ENCODE data around the gene RTN4.
A peak's percentile ranks its signal among the peaks of the same experiment; 100 is the strongest.

RTN4 gene

DNA sequence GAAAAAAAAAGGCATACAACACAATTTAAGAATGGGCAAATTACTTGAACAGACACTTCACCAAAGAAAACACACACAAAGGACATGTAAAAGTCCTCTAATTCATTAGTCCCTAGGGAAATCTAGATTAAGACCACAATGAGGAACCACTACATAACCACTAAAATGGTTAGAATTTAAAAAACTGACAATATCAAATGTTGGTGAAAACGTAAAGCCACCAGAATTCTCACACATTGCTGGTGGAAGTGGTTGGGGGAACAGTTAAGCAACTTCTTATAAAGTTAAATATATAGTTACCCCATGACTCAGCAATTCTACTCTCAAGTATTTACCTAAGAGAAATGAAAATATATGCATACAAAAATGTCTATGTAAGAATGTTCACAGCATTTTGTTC lies 11.8 kb downstream of the RTN4 start:
- DNase-seq (ENCODE audit: low spot score), result no peak

DNA sequence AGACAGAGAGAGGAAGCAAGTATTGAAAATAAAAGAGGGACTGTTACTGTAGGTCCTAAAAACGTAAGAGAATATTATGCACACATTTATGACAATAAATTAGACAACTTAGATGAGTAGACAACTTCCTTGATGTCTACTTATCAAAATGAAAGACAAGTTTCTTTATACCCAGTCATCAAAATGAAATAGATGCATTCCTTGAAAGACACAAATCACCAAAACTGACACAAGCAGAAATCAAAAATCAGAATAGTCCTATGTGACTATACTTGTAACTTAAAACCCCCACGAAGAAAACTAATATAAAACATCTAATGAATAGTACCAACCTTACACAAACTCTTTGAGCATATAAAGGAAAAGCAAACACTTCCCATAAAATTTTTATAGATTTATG lies 14.5 kb downstream of the RTN4 start:
- no peak for DNase-seq (ENCODE audit: low spot score)

DNA sequence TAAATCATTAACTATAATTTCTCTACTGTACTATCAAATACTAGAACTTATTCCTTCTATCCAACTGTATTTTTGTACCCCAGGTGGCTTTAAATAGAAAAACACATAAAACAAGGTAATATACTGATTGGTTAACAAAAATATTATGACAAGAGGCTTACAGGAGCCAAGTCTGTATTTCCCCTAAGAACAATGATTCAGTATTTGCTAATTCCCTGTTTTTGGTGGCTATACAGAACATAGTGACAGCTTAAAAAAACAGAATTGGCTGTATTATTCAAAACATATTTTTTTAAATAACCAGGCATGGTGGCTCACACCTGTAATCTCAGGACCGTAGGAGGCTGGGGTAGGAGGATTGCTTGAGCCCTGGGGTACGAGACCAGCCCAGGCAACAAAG lies 16.3 kb downstream of the RTN4 start:
- DNase-seq (ENCODE audit: low spot score), result no peak

DNA sequence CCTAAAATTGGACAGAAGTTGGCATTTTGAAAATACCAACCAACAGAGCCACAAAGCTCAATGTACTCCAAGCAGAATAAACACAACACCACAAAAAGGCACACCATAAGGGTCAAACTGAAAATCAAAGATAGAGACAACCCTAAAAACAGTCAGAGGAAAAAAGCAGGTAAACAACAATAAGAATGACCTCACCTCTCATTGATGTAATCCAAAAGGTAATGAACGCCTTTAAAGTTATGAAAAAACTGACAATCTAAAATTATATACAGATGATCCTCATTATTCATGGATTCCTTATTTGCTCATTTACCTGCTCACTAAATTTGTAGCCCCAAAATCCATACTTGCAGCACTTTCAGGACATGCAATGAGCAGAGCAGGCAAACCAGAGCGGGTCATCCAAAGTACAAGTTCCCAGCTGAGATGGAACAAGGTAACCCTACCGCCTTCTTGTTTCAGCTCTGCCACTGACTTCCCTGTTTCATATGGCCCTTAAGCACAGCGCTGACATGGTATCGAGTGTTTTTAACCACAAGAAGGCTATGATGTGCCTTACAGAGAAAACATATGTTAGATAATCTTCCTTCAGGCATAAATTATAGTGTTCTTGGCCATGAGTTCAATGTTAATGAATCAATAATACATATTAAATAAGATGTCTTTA lies 17.0 kb downstream of the RTN4 start:
- no peak for DNase-seq (ENCODE audit: low spot score)

DNA sequence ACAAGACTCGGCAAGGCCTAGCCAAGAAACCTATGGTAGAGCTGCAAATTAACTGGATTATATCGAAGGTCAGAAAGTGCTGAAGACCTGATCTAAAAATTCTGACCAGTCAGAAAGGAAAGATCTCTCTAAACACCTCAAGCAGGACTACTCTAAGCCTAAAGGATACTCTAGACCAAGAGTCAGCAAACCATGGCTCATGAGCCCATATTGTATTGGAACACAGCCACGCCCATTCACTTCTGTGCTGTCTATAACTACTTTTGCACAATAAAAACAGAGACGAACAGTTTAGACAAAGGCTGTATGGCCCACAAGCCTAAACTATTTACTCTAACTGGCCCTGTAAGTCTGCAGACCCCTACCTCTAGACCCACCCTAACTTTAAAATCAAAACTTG lies 18.7 kb downstream of the RTN4 start:
- no peak for DNase-seq (ENCODE audit: low spot score)

DNA sequence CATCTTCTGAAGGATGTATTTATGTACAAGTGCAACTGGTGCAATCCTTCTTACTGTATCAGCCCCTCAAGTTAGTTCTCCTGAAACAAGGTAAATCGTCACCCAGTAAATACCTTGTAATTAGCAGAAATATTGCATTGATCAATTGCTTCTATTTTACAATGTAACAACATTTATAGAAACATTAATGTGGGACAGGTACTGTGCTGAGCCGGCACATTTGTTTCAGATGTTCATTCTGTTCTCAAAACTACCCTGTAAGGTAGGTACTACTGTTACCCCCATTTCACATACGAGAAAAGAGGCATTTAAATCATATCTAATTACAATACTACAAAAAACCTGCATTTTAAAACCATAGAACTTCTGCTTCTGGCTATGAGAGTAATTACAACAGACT lies 19.5 kb downstream of the RTN4 start:
- DNase-seq (ENCODE audit: low spot score), result no peak

DNA sequence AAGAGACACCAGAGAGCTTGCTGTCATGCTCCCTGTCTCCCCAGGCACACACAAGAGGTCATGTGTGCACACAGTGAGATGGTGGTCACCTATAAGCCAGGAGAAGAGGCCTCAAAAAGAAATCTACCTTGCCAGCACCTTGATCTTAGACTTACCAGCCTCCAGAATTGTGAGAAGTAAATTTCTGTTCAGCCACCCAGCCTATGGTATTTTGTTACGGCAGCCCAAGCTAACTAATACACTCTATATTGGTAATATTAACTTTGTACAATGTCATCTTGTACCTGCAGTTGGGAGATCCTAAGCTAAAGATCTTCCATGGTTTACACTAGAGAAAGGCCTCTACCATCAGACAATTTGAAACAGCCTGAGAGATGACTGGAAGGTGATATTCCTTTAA lies 21.2 kb downstream of the RTN4 start:
- DNase-seq (ENCODE audit: low spot score), result no peak

DNA sequence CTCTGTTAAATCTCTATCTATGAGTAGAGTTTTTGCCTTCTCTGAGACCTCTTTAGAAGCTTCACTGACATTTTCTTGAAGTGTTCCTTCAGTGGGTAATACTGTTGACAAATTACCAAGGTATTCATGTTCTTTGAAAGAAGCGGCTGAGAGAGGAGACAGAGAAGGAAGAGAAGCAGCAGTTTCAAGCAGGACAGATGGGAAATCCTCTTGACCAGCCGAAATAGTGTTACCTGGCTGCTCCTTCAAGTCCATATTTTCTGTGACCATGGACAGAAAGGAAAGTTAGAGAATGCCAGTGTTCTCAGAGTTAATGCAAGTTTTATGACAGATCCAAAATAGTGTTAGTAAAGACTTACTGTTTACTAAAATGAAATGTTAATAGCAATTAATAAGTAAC lies 23.0 kb downstream of the RTN4 start:
- DNase-seq (ENCODE audit: low spot score), result no peak

DNA sequence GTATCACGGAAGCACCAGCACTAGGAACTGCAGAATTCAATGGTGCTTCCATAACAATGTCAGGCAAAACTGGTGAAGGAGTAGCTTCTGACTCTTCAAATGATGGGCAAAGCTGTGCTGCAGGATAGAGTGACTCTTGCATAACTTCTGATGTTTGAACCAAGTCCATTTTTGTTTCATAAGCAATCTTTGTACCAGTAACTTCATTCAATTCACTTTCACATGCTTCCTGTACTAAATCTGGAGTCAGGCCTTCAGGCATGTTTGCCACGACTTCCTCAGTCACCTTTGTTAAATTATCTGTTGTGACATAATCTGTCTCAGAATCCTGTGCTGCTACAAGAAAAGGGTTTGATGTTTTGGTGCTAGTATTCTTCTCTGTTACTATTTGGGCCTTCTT lies 24.0 kb downstream of the RTN4 start:
- no peak for DNase-seq (ENCODE audit: low spot score)

DNA sequence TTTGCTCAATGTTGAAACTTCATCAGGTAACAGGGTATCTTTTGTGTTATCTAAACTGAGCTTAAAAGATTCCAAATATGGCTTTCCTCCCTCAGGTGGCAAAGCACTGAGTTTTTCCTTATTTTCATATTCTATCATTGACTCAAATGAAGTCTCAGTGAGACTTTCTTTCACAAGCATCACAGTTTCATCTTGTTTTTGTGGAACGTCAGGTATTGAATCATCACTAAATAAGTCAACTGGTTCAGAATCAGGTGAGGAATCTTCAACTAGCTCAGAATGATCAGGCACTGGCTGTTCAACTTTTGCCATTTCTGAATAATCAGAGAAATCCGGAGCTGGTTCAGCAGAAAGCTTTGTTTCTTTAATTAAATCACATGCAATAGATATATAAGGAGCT lies 24.6 kb downstream of the RTN4 start:
- no peak for DNase-seq (ENCODE audit: low spot score)

DNA sequence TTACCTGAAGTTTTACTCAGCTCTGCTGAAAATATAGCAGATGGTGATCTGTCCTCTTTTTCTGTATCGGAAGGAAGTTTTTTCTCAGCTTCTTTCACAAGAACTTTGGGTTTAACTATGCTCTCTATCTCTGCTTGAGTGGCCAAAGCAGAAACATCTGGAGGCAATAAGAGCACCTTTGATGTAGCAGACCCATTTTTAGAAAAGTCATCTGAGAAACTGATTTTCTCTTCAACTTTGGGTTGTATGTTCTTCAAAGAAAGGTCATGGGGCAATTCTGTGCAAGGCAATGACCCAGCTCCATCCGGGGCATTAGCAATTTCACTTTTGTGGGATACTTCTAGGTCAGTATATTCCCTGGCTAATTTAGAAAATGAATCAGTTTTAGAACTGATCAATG lies 25.2 kb downstream of the RTN4 start:
- no peak for DNase-seq (ENCODE audit: low spot score)

DNA sequence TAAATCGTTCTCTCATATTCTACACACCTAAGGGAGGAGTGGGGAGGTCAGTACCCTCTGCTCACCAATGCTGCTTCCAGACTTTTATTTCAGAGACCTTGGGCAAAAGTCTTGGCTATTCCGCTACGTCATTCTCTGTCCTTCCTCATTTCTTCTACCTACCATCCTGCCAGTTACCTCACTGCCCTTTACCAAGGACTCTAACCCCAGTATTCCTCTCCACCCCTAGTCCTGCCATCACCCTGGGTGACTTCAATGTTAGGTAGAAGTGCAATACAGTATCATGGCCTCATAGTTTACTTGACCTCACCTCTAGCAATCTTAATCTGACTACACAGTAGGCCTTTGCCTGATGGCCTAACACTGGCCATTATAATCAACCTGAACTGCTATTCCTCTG lies 27.8 kb downstream of the RTN4 start:
- DNase-seq (ENCODE audit: low spot score), result no peak

DNA sequence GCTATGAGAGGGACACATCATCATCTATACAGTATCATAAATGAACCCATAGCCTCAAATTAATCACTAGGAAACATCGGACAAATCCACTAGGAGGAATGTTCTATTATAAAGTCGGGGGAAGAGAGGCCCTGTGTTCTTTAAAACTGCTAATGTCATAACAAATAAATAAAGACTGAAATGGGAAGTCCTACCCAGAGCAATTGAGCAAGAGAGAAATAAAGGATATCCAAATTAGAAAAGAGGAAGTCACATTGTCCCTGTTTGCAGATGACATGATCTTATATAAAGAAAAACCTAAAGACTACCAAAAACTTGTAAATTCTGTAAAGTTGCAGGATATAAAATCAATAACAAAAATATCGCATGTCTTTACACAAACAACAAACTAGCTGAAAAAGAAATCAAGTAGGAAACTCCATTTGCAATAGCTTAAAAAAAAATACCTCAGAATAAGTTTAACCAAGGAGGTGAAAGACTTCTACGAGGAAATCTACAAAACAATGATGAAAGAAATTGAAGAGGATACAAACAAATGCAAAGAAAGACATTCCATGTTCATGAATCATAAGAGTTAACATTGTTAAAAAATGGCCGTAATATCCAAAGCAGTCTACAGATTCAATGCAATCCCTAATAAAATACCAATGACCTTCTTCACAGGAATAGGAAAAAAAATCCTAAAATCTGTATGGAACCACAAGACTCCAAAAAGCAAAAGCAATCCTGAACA lies 30.6 kb downstream of the RTN4 start:
- DNase-seq (ENCODE audit: low spot score), result no peak

DNA sequence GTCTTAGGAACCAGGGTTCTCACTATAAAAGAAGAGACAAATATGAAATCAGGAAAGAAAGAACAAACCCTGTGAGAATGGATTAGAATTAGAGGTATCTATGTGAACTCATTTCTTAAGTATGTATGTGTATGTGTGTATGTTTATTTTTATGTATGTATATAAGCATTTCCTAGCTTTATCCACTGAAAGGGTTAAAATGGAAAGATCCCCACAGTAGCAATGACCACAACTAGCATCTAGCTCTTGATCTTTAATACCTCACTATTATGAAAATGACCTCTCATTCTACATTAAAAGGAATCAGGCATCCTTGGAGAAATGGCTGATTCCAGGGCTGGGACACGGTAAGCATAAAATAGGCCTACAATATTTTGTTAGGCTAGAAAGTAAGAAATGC lies 31.6 kb downstream of the RTN4 start:
- no peak for DNase-seq (ENCODE audit: low spot score)

DNA sequence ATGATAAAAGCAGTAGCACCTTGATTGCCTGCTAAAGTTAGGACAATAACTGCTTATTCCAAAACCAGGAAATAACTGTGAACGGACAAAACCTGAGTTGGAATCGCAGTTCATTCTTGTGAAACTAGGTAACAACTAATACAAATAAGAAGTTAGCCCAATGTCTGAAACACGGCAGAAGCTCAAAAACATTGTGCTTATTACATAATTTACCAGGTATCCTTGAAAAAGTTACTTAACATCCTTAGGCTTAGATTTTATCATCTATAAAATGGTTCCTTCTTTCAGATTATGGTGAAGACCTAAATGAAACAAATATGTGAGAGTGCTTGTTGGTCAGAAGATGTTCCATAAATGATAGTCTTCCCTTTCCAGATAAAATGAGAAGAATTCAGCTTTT lies 32.4 kb downstream of the RTN4 start:
- no peak for DNase-seq (ENCODE audit: low spot score)

DNA sequence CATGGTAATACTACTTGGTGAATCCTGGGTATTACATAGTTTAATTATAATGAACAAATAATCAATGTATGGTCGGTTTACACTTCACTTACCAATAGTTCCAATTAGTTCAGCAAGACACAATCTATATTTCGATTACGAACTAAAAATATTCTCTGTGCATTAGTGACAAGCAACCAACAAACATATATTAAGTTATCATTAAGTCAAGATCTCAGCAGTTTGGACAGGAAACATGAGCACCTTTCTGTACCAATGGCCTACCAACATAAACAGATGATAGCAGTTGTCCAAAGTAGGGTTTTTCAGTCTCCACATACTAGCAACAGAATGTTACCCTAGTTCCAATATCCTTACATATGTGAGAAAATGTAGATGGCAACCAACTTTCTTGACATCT lies 32.8 kb downstream of the RTN4 start:
- DNase-seq (ENCODE audit: low spot score), result no peak

DNA sequence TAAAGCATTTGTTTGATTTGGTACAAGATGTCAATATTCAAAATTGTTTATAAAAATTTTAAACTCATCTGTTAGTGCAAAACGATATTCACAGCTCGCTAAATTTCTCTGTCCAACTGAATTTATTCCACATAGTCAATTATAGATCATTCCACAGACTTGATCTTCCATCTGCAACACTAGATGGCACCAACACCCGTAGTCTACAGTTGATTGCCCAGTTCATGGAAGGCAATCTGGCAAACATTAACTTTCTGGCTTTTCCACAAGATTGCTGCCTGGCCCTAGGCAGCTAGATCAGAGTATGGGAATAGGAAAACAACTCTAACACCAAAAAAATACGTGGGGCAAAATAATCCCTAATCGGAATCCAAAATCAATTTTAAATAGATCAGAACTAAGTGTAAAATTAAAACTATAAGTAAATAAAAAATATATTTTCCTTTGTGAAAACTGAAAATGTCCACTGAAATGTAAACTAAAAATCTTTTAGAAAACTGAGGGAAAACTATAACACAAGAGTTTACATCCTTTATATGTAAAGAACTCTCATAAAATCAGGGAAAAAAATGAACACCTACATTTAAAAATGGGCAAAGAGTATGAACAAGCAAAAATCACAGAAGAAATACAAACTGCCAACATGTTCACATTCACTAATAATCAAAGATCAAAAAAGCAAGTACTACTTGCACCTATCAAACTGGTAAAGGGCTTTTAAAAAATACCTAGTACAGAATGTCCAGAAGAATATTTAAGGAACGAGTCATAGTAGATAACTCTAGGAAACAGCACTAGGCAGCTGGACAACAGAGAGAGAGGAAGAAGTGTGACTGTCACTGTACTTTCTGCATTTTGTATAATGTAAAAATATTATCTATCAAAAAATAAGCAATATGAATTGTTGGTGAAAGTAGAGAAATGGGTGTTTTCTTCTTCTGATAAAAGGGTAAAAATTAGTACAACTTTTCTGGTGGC lies 35.0 kb downstream of the RTN4 start:
- peak; percentile 15 for DNase-seq (ENCODE audit: low spot score)

DNA sequence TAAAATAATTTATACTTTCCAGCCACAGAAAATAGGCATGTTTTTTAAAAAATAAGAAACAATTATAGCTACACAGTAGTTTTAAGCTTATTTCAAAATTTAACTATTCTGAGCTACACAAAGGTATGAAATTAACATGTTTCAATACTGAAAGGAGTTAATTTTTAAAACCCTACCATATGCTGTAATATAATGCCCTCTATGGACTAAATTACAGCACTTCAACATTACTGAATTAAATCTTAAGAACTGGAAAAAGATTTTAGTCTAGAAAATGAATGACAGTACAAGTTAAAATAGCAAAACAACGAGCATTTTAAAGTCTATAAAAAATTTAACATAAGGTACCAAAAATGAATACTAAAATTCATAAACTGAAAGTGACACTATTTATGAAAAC lies 36.3 kb downstream of the RTN4 start:
- no peak for DNase-seq (ENCODE audit: low spot score)

DNA sequence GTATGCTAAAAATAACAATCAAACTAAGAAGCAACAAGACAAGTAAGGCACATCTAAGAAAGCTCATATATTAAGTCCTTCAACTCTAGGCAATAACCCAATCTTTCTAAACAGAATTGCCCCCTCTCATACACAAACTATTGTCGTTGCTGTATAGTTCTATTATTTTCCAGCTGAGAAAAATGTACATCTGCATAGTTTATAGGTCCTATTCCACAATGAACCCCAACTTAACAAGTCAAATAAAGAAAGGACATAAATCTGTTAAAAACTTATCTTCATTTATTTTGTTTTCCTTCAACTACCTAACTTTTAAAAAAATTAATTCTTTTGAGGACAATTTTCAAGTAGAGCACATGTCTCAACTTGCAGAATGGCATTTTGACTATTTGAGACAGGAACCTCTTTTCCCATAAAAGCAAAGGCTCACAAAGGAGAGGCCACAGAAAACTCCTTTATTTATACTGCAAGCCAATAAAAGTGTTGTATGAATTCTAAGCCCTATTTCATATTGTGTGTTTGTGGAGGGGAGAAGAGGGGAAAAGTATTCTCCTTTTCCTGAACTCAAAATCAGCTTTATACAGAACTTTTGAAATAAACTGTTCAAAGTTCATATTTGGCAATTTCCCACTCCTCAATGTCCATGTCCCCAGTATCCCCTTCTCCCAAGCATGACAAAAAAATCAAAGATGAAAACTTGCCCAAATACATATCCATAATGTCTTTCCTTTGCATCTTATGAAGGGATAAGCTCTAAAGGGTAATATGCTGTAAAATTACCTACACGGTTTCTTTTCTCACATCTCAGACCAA lies 37.4 kb downstream of the RTN4 start:
- DNase-seq (ENCODE audit: low spot score), result no peak

DNA sequence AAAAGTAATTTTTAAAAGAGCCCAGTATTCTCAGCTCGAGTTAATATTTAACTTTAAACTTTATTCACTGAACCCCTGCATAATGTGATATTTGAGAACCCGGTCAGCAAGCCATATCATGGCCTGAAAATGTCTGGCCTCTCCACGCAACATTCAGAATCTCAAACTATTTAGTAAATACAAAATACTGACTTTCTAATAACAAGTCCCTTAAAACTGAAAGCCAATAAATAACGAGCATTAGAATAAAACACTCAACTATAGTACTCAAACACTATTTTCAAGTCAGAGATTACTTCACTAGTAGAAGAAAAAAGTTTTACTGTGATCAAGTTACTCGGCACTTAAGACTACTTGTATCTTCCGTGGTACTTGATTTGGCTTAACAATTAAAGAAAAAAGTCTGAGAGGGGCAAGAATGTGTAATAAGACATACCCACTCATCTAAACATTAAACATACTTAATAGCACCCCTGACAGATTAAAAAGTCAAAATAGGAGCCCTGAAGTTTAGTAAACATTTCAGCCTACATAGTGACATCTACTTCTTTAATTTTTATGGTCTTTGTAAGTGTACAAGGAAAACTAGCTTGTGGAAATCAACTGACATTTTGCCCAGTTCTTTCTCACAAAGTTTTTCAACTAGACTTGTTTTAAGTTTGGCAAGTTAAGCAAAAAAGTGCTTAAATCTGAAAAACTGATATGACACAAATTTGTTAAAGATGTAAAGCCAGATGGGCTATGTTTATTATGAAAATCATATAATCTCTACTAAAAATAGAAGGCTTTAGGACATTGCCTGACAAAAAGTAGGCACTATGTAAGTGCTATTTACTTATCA lies 38.2 kb downstream of the RTN4 start:
- no peak for DNase-seq (ENCODE audit: low spot score)

DNA sequence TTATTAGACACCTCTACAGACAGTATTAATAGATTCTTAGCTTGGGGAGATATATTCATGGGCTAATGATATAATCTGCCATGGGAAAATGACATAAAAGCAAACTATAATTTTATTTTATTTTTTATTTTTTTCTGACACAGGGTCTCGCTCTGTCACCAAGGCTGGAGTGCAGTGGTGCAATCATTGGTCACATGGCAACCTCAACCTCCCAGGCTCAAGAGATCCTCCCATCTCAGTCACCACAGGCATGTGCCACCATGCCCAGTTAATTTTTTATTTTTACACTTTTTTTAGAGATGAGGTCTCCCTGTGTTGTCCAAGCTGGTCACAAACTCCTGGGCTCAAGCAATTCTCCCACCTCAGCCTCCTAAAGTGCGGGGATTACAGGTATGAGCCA lies 39.3 kb downstream of the RTN4 start:
- no peak for DNase-seq (ENCODE audit: low spot score)

Measured in hepatic stellate cell (primary cell).